ENCODE results near the gene SPCS1. TPM values are rescaled to one million over a fixed set of nuclear protein-coding genes. Genes with fewer than 3 reads are reported as not detected.

Gene SPCS1
- polyA plus RNA-seq, 1 of the 3 experiments (the other 2 are of a cell fraction) = 191 TPM

DNA sequence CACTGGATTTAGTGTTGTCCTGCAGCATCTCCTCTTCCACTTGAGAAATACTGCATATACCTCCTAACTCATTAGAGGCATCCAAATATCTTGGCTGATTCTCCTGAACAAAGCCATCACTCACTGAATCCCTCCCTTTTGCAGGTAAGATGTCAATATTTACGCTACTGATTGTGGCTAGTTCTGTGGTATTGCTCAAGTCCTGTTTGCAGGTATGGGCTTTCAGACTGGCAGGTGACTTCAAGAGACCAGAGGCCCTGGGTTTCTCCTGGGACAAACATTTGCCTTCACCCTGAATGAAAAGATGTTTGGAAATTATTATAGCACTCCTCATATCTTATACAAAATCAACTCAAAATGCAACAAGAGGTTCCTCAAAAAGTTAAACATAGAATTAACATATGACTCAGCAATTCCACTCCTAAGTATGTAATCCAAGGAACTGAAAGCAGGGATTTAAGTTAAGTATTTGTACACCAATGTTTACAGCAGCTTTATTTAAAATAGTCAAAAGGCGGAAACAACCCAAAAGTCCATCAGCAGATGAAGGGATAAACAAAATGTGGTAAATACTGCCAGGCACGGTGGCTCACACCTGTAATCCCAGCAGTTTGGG is 46.2 kb downstream of the SPCS1 start:
- H3K4me3 ChIP-seq (ENCODE audit: low read depth in 2 of 2, low read length in 1 of 2) = no peak overlapping the region
- H3K9me2 ChIP-seq = no peaks in the 10 kb centered on the region
- no peaks in the 10 kb centered on the region for H3K4me1 ChIP-seq (ENCODE audit: control insufficient read depth in 1 of 2, insufficient read depth in 2 of 2, low read depth in 1 of 2, low read length in 1 of 2)
- no peak overlapping the region for H2AFZ ChIP-seq (ENCODE audit: low read depth)
- H3K27me3 ChIP-seq (ENCODE audit: insufficient read depth) = no peaks in the 10 kb centered on the region
- TF ChIP-seq CHD2 (IDR thresholded peaks at IDR 0.05; ENCODE audit: low read length, partially characterized antibody) = no peak
- TF ChIP-seq, protein P1, sequence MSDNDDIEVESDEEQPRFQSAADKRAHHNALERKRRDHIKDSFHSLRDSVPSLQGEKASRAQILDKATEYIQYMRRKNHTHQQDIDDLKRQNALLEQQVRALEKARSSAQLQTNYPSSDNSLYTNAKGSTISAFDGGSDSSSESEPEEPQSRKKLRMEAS (IDR thresholded peaks at IDR 0.05; ENCODE audit: low read depth) = no peak
- TF ChIP-seq, protein P2, sequence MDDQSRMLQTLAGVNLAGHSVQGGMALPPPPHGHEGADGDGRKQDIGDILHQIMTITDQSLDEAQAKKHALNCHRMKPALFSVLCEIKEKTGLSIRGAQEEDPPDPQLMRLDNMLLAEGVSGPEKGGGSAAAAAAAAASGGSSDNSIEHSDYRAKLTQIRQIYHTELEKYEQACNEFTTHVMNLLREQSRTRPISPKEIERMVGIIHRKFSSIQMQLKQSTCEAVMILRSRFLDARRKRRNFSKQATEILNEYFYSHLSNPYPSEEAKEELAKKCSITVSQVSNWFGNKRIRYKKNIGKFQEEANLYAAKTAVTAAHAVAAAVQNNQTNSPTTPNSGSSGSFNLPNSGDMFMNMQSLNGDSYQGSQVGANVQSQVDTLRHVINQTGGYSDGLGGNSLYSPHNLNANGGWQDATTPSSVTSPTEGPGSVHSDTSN (IDR thresholded peaks at IDR 0.05) = no peak
- TF ChIP-seq, protein P3, sequence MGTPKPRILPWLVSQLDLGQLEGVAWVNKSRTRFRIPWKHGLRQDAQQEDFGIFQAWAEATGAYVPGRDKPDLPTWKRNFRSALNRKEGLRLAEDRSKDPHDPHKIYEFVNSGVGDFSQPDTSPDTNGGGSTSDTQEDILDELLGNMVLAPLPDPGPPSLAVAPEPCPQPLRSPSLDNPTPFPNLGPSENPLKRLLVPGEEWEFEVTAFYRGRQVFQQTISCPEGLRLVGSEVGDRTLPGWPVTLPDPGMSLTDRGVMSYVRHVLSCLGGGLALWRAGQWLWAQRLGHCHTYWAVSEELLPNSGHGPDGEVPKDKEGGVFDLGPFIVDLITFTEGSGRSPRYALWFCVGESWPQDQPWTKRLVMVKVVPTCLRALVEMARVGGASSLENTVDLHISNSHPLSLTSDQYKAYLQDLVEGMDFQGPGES (IDR thresholded peaks at IDR 0.05; ENCODE audit: low read depth, low read length) = no peak
- TF ChIP-seq, protein P4, sequence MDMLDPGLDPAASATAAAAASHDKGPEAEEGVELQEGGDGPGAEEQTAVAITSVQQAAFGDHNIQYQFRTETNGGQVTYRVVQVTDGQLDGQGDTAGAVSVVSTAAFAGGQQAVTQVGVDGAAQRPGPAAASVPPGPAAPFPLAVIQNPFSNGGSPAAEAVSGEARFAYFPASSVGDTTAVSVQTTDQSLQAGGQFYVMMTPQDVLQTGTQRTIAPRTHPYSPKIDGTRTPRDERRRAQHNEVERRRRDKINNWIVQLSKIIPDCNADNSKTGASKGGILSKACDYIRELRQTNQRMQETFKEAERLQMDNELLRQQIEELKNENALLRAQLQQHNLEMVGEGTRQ (IDR thresholded peaks at IDR 0.05; ENCODE audit: borderline replicate concordance, low read depth, low read length) = no peak
- no peak for TF ChIP-seq MEF2A (IDR thresholded peaks at IDR 0.05; ENCODE audit: borderline replicate concordance, low read depth)
- no peak for TF ChIP-seq TCF12 (IDR thresholded peaks at IDR 0.05)
- no peak for TF ChIP-seq MXI1 (IDR thresholded peaks at IDR 0.05; ENCODE audit: low read depth, low read length)
- TF ChIP-seq SMC3 (IDR thresholded peaks at IDR 0.05; ENCODE audit: low read depth, low read length) = no peak
- no peak for TF ChIP-seq YY1 (IDR thresholded peaks at IDR 0.05; ENCODE audit: low read depth)
- no peak for TF ChIP-seq GABPA (IDR thresholded peaks at IDR 0.05; ENCODE audit: low read depth)
- no peak for TF ChIP-seq TEAD4 (IDR thresholded peaks at IDR 0.05; ENCODE audit: borderline replicate concordance, insufficient read depth)
- no peak for TF ChIP-seq SIN3A (IDR thresholded peaks at IDR 0.05; ENCODE audit: borderline replicate concordance, low read depth, low read length)
- no peak for TF ChIP-seq CTCF (IDR thresholded peaks at IDR 0.05)
- TF ChIP-seq EZH2phosphoT487 (IDR thresholded peaks at IDR 0.05; ENCODE audit: borderline replicate concordance, low read depth) = no peak
- TF ChIP-seq REST (IDR thresholded peaks at IDR 0.05; ENCODE audit: low read depth, low read length) = no peak
- no peak for TF ChIP-seq GATA2 (CRISPR knock-in tag; IDR thresholded peaks at IDR 0.05)
- TF ChIP-seq TAF1 (IDR thresholded peaks at IDR 0.05; ENCODE audit: borderline replicate concordance, low read depth, low read length) = no peak
- 96% methylated on average over 3 of the region's 3 CpGs for WGBS (ENCODE audit: low lambda C conversion rate)
- CTCF ChIA-PET = no interaction called here
- H3K4me2 ChIP-seq = no peak overlapping the region
- no peak for DNase-seq
- no peaks in the 10 kb centered on the region for H4K20me1 ChIP-seq (ENCODE audit: insufficient read depth)
- peaks cover 30 to 46% of the 10 kb centered on the region in 2 experiments for H3K36me3 ChIP-seq (replicated peaks in 1 of 2; ENCODE audit: control insufficient read depth in 1 of 2, insufficient read depth in 2 of 2, low read length in 1 of 2)
- POLR2A ChIA-PET = no interaction called here
- no peak overlapping the region for H3K9ac ChIP-seq
- H3F3A ChIP-seq (replicated peaks; ENCODE audit: insufficient read depth) = no peaks in the 10 kb centered on the region
- no peak overlapping the region for H3K27ac ChIP-seq (ENCODE audit: low read depth in 2 of 2, low read length in 1 of 2)
- H3K9me3 ChIP-seq = no peaks in the 10 kb centered on the region
- H3K79me2 ChIP-seq (ENCODE audit: insufficient read depth) = no peaks in the 10 kb centered on the region
